HG03060 (cell line): Measurements from ENCODE around the gene REL.
"Not testable (repeated sequence)": the region's sequence is repeated elsewhere in the genome, so short reads cannot be mapped to it uniquely, and the experiment has no call there.

ENCODE experiments used
- ATAC-seq: cut with Tn5 transposase; IDR thresholded peaks from one replicate; pipeline ENCODE4 v1.9.1; 2021; ENCODE audit warnings: low read depth, moderate number of reproducible peaks; ENCODE audit not compliant: unreplicated experiment

The REL gene

GRCh38 chr2:60881047-60881932 lies at the start of gene REL:
Gene REL, plus strand, starts transcription at chr2:60881574. Its CDS starts 267 bp downstream, at chr2:60881841.
- peak; percentile 32 for ATAC-seq

- ATAC-seq: no peak
Observed at GRCh38 chr2:60831921-60832320, 49.5 kb upstream of the REL start.

DNA sequence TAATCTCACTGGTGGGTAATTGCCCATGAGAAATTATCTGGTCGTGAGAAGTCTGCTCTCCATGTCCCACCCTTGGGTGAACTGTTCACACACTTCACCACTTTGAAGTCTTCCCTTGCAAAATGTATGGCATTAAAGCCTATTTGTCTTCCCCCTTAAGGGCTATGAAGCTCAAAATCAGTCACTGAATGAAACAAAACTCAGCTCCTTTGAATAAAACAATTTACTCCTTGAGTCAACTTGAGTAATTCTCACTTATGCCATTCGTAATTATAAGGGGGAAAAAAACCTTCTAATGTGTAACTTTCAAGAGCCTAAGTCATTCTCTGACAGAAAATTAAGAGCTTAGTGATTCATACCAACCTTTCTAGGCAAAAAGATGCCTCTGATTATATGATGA lies 48.8 kb upstream of the REL start:
- no peak for ATAC-seq

- peak; percentile 32 for ATAC-seq
Observed at GRCh38 chr2:60834270-60834717, 47.1 kb upstream of the REL start.

- ATAC-seq: no peak
Observed at GRCh38 chr2:60836491-60836890, 44.9 kb upstream of the REL start.

- no peak for ATAC-seq
Observed at GRCh38 chr2:60837123-60837522, 44.3 kb upstream of the REL start.

- ATAC-seq: no peak
Observed at GRCh38 chr2:60838481-60838880, 42.9 kb upstream of the REL start.

GRCh38 chr2:60839126-60839813 lies 42.1 kb upstream of the REL start:
- peak; percentile 37 for ATAC-seq

DNA sequence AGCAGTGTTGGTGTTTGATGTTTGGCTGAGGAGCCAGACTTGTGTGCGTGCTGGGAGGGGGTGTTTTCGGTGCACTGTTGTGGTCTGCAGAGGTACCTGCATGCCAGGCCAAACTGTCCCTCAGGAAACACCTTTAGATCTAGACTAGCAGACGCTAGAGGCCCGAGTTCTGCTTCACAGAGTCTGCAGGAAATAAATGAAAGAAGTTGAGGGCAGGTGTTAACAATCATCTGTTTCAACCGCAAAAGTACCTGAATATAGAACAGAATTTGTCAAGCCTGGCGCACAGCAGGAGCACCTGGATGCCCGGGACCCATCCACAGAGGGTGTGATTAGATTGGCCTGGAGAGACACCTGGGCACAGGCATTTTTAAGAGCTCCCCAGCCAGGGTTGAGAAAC lies 40.5 kb upstream of the REL start:
- peak; percentile 36 for ATAC-seq

- no peak for ATAC-seq
Observed at GRCh38 chr2:60843006-60843405, 38.4 kb upstream of the REL start.

DNA sequence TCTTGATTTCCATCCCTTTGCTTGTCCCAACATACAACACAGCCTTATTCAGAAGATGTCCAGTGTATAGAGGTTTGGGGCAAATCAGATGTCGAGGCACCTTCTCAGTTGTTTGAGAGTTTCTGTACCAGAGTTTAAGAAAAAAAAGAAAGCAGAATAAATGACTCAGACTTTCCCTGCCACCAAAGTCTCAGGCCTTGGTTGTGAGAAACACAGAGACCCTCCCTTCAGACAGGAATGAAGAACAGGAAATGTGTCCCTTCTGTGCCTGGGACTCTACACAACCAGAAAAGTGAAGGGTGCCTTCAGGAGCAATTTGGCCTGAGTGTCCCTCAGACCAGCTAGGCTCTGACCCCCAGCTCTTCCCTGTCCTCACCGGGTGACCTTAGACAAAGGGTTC lies 37.3 kb upstream of the REL start:
- ATAC-seq: no peak

- no peak for ATAC-seq
Observed at GRCh38 chr2:60847854-60848253, 33.5 kb upstream of the REL start.

- ATAC-seq: no peak
Observed at GRCh38 chr2:60849187-60849586, 32.2 kb upstream of the REL start.

- no peak for ATAC-seq
Observed at GRCh38 chr2:60852282-60852860, 29.0 kb upstream of the REL start.

DNA sequence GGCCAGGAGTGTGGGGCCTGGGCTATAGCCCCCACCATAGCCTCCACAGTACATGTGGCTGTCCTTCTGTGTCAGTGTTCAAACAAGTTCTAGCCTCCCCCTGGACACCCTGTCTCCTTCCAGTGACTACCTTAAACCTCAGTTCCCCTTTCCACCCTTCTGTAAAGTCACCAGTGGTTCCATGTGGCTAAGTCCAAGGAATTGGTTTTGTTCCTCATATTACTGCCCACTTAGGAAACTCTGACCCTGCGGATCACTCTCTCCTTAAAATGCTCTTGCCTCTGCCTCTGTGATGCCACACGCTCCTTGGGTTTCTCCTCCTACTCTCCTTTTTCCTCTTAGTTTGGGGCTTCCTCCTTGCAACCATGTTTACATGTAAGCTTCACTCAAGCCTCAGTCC lies 27.8 kb upstream of the REL start:
- no peak for ATAC-seq

DNA sequence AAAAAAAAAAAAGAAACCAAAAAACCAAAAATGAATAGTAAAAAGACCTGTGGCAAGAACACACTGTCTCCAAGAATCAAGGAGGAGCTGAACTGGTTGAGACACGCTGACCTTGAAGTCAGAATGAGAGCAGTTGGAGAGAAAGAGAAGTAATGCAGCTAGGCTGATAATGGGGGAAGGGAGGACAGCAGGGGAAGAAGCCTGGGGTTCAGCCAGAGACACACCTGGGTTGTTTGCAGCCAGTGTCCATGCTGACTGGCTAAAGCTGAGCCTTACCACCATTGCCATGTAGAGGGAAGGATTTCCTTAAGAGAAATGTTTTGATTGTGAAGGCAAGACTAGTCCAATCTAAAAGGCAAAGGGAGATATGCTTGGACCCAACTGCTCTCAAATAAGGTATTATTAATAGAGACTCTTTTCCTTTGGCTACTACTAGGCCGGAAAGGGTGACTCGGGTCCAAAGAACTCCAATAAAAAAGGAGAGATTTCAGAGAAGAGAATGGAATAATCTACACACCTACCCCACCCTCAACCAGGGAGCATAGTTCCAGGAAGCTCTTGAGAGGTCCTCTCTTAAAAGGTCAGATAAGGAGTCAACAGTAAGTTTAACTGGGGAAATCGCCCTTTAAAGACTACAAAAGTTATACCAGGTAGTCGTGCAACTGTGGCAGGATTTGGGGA lies 25.2 kb upstream of the REL start:
- no peak for ATAC-seq

- ATAC-seq: no peak
Observed at GRCh38 chr2:60857056-60857455, 24.3 kb upstream of the REL start.

DNA sequence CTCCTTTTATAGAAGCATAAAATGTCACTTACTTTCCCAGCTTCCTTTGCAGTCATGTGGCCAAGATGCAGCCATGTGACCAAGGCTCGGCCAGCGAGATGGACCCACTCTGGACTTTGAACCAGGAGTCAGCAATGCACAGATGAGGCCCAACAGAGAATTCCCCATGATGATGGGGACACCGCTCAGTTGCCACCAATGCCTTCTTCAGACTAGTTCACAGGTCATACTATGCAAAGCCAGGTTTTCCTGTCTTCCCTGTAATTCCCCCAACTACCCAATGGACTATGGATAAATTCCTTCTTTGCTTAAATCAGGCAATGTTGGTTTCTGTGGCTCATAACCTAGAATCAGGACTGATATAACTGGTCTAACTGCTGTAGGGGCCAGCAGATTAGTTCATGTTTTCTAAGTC lies 22.5 kb upstream of the REL start:
- no peak for ATAC-seq

DNA sequence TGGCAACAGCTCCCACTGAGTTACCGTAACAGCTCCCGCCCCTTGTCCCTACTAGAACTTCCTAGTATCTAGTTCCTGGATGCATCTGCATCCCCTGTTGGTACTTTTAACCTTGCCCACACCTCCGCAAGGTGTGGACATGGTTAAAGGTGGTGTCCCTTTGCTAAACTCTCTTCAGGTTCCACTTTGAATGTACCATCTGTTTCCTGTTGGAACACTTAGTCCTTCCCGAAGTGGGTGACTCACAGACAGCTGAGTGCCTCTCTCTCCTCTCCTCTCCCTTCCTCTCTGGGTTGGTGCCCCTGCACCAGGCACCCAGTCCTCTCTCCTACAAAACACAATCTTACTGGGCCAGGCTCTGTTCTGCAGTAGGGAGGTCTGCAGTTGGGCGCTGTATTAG lies 19.6 kb upstream of the REL start:
- ATAC-seq: no peak

GRCh38 chr2:60862642-60863041 lies 18.7 kb upstream of the REL start:
- no peak for ATAC-seq

DNA sequence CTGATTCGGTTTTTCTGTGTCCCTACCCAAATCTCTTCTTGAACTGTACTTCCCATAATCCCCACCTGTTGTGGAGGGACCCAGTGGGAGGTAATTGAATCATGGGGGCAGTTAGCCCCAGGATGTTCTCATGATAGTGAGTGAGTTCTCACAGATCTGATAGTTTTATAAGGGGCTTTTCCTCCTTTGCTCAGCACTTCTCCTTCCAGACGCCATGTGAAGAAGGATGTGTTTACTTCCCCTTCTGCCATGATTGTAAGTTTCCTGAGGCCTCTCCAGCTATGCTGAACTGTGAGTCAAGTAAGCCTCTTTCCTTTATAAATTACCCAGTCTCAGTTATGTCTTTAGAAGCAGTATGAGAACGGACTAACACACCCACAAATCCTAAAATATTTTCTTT lies 16.0 kb upstream of the REL start:
- not testable (repeated sequence) for ATAC-seq
